GM21619 (cell line): ENCODE results near the gene FGFBP2.
"Not testable (repeated sequence)": the region's sequence is repeated elsewhere in the genome, so short reads cannot be mapped to it uniquely, and the experiment has no call there.

ENCODE experiments used
- ATAC-seq: cut with Tn5 transposase; IDR thresholded peaks from one replicate; pipeline ENCODE4 v1.9.1; 2021; ENCODE audit not compliant: unreplicated experiment

Gene FGFBP2

GRCh38 chr4:15931451-15932210 lies 31.3 kb downstream of the FGFBP2 start:
- no peak for ATAC-seq

- no peak for ATAC-seq
Observed at GRCh38 chr4:15930314-15930713, 32.7 kb downstream of the FGFBP2 start.

GRCh38 chr4:15929540-15929939 lies 33.4 kb downstream of the FGFBP2 start:
- ATAC-seq: no peak

- ATAC-seq: no peak
Observed at GRCh38 chr4:15928883-15929282, 34.1 kb downstream of the FGFBP2 start.

- ATAC-seq: no peak
Observed at GRCh38 chr4:15926486-15926885, 36.5 kb downstream of the FGFBP2 start.

- no peak for ATAC-seq
Observed at GRCh38 chr4:15925830-15926229, 37.1 kb downstream of the FGFBP2 start.

- no peak for ATAC-seq
Observed at GRCh38 chr4:15921592-15921932, 41.4 kb downstream of the FGFBP2 start.

GRCh38 chr4:15920723-15921591 lies 42.0 kb downstream of the FGFBP2 start:
- ATAC-seq: no peak

GRCh38 chr4:15918484-15919129 lies 44.4 kb downstream of the FGFBP2 start:
- ATAC-seq: no peak

- no peak for ATAC-seq
Observed at GRCh38 chr4:15917297-15917696, 45.7 kb downstream of the FGFBP2 start.

- not testable (repeated sequence) for ATAC-seq
Observed at GRCh38 chr4:15916358-15916757, 46.6 kb downstream of the FGFBP2 start.

- no peak for ATAC-seq
Observed at GRCh38 chr4:15914736-15915135, 48.2 kb downstream of the FGFBP2 start.

- ATAC-seq: no peak
Observed at GRCh38 chr4:15914291-15914690, 48.7 kb downstream of the FGFBP2 start.

- ATAC-seq: no peak
Observed at GRCh38 chr4:15913631-15913970, 49.4 kb downstream of the FGFBP2 start.

- ATAC-seq: no peak
Observed at GRCh38 chr4:15912961-15913630, 49.9 kb downstream of the FGFBP2 start.

- ATAC-seq: no peak
Observed at GRCh38 chr4:15912236-15912635, 50.7 kb downstream of the FGFBP2 start.
